ENCODE measurements around the gene MFF.

Gene MFF

DNA sequence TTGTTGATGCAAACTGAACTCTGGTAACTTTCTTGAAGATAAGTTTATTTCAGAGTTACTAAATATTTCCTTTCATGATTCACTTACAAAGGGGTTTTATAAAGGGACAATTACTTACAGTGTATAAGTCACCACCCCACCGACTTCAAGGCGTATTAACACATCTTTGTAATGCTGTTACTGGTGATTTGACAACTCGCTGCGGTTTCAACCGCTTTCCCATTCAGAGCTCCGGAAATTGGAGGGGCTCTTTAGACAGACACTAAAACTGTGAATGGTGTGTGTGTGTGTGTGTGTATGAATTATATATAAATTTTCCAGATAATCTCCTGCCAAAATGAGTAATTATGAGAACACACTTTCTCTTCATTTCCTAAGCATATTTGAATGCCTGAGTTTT lies 49.1 kb downstream of the MFF start:
- TF ChIP-seq TAF1 (IDR thresholded peaks at IDR 0.05; ENCODE audit: low read depth) (no peak), ZBTB7A (IDR thresholded peaks at IDR 0.05; ENCODE audit: low read depth) (no peak), TCF12 (IDR thresholded peaks at IDR 0.05; ENCODE audit: low read depth) (no peak), YY1 (IDR thresholded peaks at IDR 0.05; ENCODE audit: low read depth) (no peak), TEAD4 (IDR thresholded peaks at IDR 0.05) (no peak), RAD21 (IDR thresholded peaks at IDR 0.05; ENCODE audit: low read depth) (no peak)
- TF ChIP-seq, protein P1, sequence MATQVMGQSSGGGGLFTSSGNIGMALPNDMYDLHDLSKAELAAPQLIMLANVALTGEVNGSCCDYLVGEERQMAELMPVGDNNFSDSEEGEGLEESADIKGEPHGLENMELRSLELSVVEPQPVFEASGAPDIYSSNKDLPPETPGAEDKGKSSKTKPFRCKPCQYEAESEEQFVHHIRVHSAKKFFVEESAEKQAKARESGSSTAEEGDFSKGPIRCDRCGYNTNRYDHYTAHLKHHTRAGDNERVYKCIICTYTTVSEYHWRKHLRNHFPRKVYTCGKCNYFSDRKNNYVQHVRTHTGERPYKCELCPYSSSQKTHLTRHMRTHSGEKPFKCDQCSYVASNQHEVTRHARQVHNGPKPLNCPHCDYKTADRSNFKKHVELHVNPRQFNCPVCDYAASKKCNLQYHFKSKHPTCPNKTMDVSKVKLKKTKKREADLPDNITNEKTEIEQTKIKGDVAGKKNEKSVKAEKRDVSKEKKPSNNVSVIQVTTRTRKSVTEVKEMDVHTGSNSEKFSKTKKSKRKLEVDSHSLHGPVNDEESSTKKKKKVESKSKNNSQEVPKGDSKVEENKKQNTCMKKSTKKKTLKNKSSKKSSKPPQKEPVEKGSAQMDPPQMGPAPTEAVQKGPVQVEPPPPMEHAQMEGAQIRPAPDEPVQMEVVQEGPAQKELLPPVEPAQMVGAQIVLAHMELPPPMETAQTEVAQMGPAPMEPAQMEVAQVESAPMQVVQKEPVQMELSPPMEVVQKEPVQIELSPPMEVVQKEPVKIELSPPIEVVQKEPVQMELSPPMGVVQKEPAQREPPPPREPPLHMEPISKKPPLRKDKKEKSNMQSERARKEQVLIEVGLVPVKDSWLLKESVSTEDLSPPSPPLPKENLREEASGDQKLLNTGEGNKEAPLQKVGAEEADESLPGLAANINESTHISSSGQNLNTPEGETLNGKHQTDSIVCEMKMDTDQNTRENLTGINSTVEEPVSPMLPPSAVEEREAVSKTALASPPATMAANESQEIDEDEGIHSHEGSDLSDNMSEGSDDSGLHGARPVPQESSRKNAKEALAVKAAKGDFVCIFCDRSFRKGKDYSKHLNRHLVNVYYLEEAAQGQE (IDR thresholded peaks at IDR 0.05; ENCODE audit: low read depth): no peak
- TF ChIP-seq, protein P2, sequence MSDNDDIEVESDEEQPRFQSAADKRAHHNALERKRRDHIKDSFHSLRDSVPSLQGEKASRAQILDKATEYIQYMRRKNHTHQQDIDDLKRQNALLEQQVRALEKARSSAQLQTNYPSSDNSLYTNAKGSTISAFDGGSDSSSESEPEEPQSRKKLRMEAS (IDR thresholded peaks at IDR 0.05): no peak

DNA sequence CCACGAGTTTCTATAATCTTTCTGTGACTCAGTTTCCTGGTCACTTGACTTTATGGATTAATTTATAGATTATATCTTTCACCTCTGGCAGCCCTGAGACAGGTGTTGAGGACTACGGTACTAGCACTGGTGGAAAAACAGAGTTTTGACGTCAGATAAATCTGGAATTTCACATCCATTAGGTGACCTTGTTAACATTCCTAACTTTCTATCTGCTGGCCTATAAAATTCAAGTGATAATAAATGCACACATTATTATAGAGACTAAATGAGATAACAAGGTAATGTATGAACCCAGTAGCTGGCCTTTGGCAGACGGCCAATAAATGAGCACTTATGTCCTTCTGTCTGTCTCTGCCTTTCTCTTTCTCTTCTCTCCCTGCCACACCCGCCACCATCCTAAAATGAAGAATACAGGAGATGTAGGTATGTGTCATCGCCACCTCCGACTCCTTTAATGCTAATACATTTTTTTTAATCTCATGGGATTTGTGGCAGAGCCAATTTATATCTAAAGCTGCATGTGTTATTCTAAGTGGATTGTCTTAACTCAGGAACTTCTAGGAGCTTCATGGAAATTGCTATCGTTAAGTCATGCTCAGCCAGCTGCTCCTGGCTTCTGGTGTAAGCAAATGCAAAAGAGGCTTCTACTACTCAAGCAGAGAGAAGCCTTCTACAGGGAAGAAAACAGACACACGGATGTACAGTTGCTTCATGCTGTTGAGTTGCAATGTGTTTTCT lies 51.8 kb downstream of the MFF start:
- TF ChIP-seq YY1 (IDR thresholded peaks at IDR 0.05; ENCODE audit: low read depth) (no peak), NFIC (IDR thresholded peaks at IDR 0.05) (no peak), TAF1 (IDR thresholded peaks at IDR 0.05; ENCODE audit: low read depth) (no peak), ZBTB7A (IDR thresholded peaks at IDR 0.05; ENCODE audit: low read depth) (no peak)
- TF ChIP-seq, protein P3, sequence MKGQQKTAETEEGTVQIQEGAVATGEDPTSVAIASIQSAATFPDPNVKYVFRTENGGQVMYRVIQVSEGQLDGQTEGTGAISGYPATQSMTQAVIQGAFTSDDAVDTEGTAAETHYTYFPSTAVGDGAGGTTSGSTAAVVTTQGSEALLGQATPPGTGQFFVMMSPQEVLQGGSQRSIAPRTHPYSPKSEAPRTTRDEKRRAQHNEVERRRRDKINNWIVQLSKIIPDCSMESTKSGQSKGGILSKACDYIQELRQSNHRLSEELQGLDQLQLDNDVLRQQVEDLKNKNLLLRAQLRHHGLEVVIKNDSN (IDR thresholded peaks at IDR 0.05): no peak

DNA sequence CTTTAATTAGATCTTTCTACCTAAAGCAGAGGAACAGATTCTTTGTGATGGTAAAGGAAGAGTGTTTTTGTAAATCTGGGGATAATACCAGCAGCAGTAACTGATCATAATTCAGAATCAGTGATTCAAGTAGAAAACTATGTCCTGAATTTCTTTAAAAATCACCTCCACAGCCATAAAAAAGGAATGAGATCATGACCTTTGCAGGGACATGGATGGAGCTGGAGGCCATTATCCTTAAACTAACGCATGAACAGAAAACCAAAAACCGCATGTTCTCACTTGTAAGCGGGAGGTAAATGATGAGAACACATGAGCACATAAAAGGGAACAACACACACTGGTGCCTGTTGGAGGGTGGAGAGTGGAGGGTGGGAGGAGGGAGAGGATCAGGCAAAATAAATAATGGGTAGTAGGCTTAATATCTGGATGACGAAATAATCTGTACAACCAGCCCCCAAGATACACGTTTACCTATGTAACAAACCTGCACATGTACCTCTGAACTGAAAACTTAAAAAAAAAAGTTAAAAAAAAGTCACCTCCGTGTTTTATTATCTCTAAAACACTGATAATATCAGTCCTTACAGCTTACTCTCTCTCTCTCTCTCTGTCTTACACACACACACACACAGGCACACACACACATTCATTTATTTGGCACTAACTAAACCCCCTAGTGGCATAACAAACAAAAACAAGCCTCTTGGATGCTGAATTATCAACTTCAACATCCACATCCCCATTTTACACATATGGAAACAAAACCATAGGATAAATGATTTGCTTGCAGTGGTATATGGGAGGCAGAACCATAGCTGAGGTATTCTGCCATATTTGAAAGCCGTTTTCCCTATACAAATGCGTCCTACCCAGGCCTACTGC lies 52.7 kb downstream of the MFF start:
- TF ChIP-seq NFIC (IDR thresholded peaks at IDR 0.05) (no peak), FOXM1 (IDR thresholded peaks at IDR 0.05; ENCODE audit: borderline replicate concordance, low read depth) (no peak), TCF12 (IDR thresholded peaks at IDR 0.05; ENCODE audit: low read depth) (no peak)
- TF ChIP-seq, protein P2 (IDR thresholded peaks at IDR 0.05): no peak
- TF ChIP-seq, protein P1 (IDR thresholded peaks at IDR 0.05; ENCODE audit: low read depth): no peak

DNA sequence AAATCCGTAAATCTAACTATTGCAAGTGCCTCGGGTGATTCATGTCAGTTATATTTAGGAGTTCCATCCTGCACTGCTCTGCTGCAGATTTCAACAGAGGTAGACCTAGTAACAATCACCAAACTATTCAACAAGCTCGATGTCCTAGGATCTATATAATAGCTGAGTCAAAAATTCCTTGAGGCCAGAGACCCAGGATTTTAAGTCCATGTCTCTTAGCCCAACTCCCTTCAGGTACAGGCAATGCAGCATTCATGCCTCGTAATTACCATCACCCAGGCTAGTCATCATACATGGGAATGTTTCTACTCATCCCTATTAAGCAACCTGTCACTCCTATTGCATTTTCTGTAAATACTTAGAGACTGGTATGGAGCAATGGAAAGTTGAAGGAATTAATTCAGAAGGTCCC lies 53.3 kb downstream of the MFF start:
- TF ChIP-seq CEBPB (IDR thresholded peaks at IDR 0.05) (no peak), CREB1 (IDR thresholded peaks at IDR 0.05; ENCODE audit: low read depth) (no peak), FOXM1 (IDR thresholded peaks at IDR 0.05; ENCODE audit: borderline replicate concordance, low read depth) (no peak), EP300 (IDR thresholded peaks at IDR 0.05; ENCODE audit: borderline replicate concordance) (no peak), RAD21 (IDR thresholded peaks at IDR 0.05; ENCODE audit: low read depth) (no peak), TAF1 (IDR thresholded peaks at IDR 0.05; ENCODE audit: low read depth) (no peak), EGR1 (IDR thresholded peaks at IDR 0.05) (no peak), TEAD4 (IDR thresholded peaks at IDR 0.05) (no peak)
- TF ChIP-seq, protein P2 (IDR thresholded peaks at IDR 0.05): no peak
- TF ChIP-seq, protein P3 (IDR thresholded peaks at IDR 0.05): no peak

DNA sequence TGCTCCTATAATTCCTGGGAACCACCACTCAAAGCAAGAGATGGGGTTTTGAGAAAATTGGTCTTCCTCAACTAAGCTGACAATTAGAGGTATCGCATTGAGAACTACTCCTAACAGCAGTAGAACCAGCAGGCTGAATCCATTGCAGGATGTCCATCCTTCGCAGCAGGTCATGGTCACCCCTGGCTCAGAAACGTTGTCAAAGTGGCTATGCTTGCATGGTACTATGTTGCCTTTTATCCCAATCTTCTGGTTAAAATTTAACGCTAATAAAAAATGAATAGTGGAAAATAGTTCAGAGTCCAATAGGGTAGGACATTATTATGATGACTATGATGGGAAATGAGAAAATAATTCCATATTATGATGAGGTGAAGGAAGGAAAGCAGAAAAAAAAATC lies 54.0 kb downstream of the MFF start, which contains the start of gene TM4SF20:
Gene TM4SF20, minus strand, starts transcription at position 212 of the 400 bp plus-strand sequence. Its CDS starts 38 bp downstream, at position 174.
- TF ChIP-seq ZBTB7A (IDR thresholded peaks at IDR 0.05; ENCODE audit: low read depth) (no peak), RAD21 (IDR thresholded peaks at IDR 0.05; ENCODE audit: low read depth) (no peak), FOXM1 (IDR thresholded peaks at IDR 0.05; ENCODE audit: borderline replicate concordance, low read depth) (no peak), TAF1 (IDR thresholded peaks at IDR 0.05; ENCODE audit: low read depth) (no peak), CEBPB (IDR thresholded peaks at IDR 0.05) (no peak), NFIC (IDR thresholded peaks at IDR 0.05) (no peak), CREB1 (IDR thresholded peaks at IDR 0.05; ENCODE audit: low read depth) (no peak), YY1 (IDR thresholded peaks at IDR 0.05; ENCODE audit: low read depth) (no peak), EGR1 (IDR thresholded peaks at IDR 0.05) (no peak), EP300 (IDR thresholded peaks at IDR 0.05; ENCODE audit: borderline replicate concordance) (no peak)
- TF ChIP-seq, protein P2 (IDR thresholded peaks at IDR 0.05): no peak
- TF ChIP-seq, protein P1 (IDR thresholded peaks at IDR 0.05; ENCODE audit: low read depth): no peak
- TF ChIP-seq, protein P3 (IDR thresholded peaks at IDR 0.05): no peak

Data from Ishikawa (cell line).